Measurements from ENCODE around the gene PIK3CD. TPM values are rescaled to one million over a fixed set of nuclear protein-coding genes. Genes with fewer than 3 reads are reported as not detected.
A peak's percentile ranks its signal among the peaks of the same experiment; 100 is the strongest.

PIK3CD gene
- total and polyA plus RNA-seq, 2 of the 8 experiments (the other 6 are each of a cell fraction or from before 2014, with no cell fraction given): 20.6 to 24.1 TPM

DNA sequence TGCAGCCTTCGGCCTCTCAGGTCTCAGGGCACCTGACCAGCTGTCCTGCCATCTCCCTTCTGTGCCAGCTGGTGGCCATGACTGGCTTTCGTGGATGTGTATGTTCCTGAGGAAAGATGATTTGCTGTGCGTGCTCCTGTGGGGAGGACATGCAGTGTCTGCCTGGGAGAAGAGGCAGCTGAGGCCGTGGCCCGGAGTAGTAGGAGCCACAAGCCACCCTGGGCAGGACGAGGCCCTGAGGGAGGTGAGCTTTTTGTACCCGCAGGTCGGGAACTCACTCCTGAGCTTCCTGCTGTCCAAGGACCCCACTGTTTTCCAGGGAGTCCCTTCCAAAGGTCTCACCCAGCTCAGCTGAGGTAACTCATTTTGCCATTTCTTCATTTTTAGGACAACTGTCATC, 58.5 kb downstream of the PIK3CD start:
- POLR2A ChIA-PET (ENCODE audit: partially characterized antibody): interaction anchor here (1.0 to 1.3 kb wide), 2 partner anchors 20 to 23 kb away, joined by 3 to 4 read pairs; no protein-coding TSS in a partner anchor
- CTCF ChIA-PET (ENCODE audit: partially characterized antibody): interaction anchor here (1.0 to 6.9 kb wide), 6 partner anchors 10 to 95 kb away, joined by 3 to 62 read pairs (median 4); no protein-coding TSS in a partner anchor
- Histone ChIP-seq H3K9ac (replicated peaks in 1 of 4; ENCODE audit: extremely low read depth in 1 of 4, low read depth in 3 of 4, low read length in 3 of 4) (no peak overlapping the region), H3K27me3 (replicated peaks in 1 of 4; ENCODE audit: control insufficient read depth in 3 of 4, extremely low read depth in 1 of 4, insufficient read depth in 3 of 4, low read length in 3 of 4) (no peaks in the 10 kb centered on the region), H3K4me1 (replicated peaks in 1 of 4; ENCODE audit: control insufficient read depth in 3 of 4, insufficient read depth in 4 of 4, low read length in 3 of 4) (peaks cover under 1 to 12% (median 7%) of the 10 kb centered on the region in 4 experiments), H2BK120ac (replicated peaks; ENCODE audit: low read depth, low read length) (no peak overlapping the region), H2BK20ac (ENCODE audit: low read length) (no peak overlapping the region), H4K5ac (ENCODE audit: insufficient read length, low read depth, low read length) (no peak overlapping the region), H3K36me3 (ENCODE audit: control insufficient read depth in 2 of 4, insufficient read depth in 4 of 4, low read length in 3 of 4) (peaks cover 0 to 5% (median 3%) of the 10 kb centered on the region in 4 experiments; a peak in 3 of 8 replicates), H3K14ac (ENCODE audit: insufficient read length) (no peak overlapping the region), H3K79me2 (ENCODE audit: control insufficient read depth in 1 of 2, insufficient read depth in 2 of 2, low read length in 2 of 2) (no peaks in the 10 kb centered on the region), H4K20me1 (replicated peaks in 1 of 2; ENCODE audit: control insufficient read depth in 1 of 2, insufficient read depth in 2 of 2, low read length in 2 of 2) (peaks cover 0 to 1% of the 10 kb centered on the region in 2 experiments), H3K27ac (ENCODE audit: low read depth, low read length) (no peak overlapping the region), H3K18ac (ENCODE audit: extremely low read depth, low read length) (no peak overlapping the region), H2BK5ac (ENCODE audit: low read depth, low read length) (peak overlapping the region; percentile 55; the same call in 1 of the 2 replicates), H3K23me2 (ENCODE audit: low read depth, low read length) (no peaks in the 10 kb centered on the region), H3K56ac (replicated peaks; ENCODE audit: insufficient read length, low read depth, low read length) (no peak overlapping the region), H4K8ac (ENCODE audit: extremely low read depth, insufficient read depth, low read length) (no peak overlapping the region), H2AK5ac (ENCODE audit: low read depth, low read length) (no peak overlapping the region), H3K4me2 (ENCODE audit: insufficient read depth in 1 of 2, low read depth in 2 of 2, low read length in 2 of 2) (no peak overlapping the region), H2BK15ac (ENCODE audit: low read length) (no peak overlapping the region), H3K4ac (replicated peaks; ENCODE audit: insufficient read length, low read depth, low read length) (no peak overlapping the region), H2BK12ac (ENCODE audit: low read depth, low read length) (no peak overlapping the region), H3K9me3 (ENCODE audit: insufficient read depth in 2 of 2, low read depth in 1 of 2, low read length in 1 of 2) (no peaks in the 10 kb centered on the region), H3K23ac (ENCODE audit: insufficient read length) (no peak overlapping the region), H2AFZ (ENCODE audit: low read length) (no peak overlapping the region), H3K79me1 (ENCODE audit: low read depth, low read length) (no peaks in the 10 kb centered on the region), H4K91ac (replicated peaks; ENCODE audit: insufficient read length, low read length) (no peak overlapping the region), H3K4me3 (ENCODE audit: extremely low read depth in 1 of 4, insufficient read depth in 2 of 4, low read depth in 3 of 4, low read length in 4 of 4) (no peak overlapping the region)
- no peak for FAIRE-seq
- TF ChIP-seq BACH1 (IDR thresholded peaks at IDR 0.05; ENCODE audit: low read length) (no peak), CHD2 (IDR thresholded peaks at IDR 0.05; ENCODE audit: low read length) (no peak), KDM4A (IDR thresholded peaks at IDR 0.05; ENCODE audit: low read depth, low read length, severe bottlenecking) (no peak), RBBP5 (IDR thresholded peaks at IDR 0.05; ENCODE audit: borderline replicate concordance, low read depth, low read length) (no peak), ASH2L (IDR thresholded peaks at IDR 0.05; ENCODE audit: low read length) (no peak), CTBP2 (IDR thresholded peaks at IDR 0.05; ENCODE audit: borderline replicate concordance, insufficient read depth, insufficient read length, low read length) (no peak)
- WGBS, 2 experiments (ENCODE audit: extremely low coverage in 1 of 2, insufficient coverage in 1 of 2, insufficient read length in 1 of 2, insufficient replicate concordance in 2 of 2, low coverage in 1 of 2, low lambda C conversion rate in 2 of 2, missing lambda C conversion rate in 1 of 2): 92% methylated on average over 8 of the region's 8 CpGs; no CpG with 5 or more reads in 1 of the 2 experiments
- DNase-seq (ENCODE audit: low read depth in 1 of 2, low spot score in 2 of 2): no peak

Measured in H1 (cell line).